B cell (primary cell): ENCODE results near the gene PRRT3.

Source experiments
- CTCF ChIP-seq: fragments of 200-600 bp; IDR thresholded peaks from one replicate; pipeline ENCODE4 v1.8.0; 2022; ENCODE audit warnings: antibody characterized with exemption, mild to moderate bottlenecking
- EZH2 ChIP-seq: IDR thresholded peaks from 2 replicates; pipeline ENCODE4 v1.6.1; 2012; ENCODE audit warnings: borderline replicate concordance, low read depth, mild to moderate bottlenecking, moderate library complexity, low read length; ENCODE audit not compliant: insufficient read depth, poor library complexity, severe bottlenecking

GRCh38 chr3:9916346-9916733 lies 35.9 kb downstream of the PRRT3 start:
- TF ChIP-seq CTCF (no peak), EZH2 (no peak)
